ENCODE results near the gene ZBED2. TPM values are rescaled to one million over a fixed set of nuclear protein-coding genes. Genes with fewer than 3 reads are reported as not detected.

Gene ZBED2
- total RNA-seq, 4 donors from 2014 or later = 0.49 to 1.9 (median 0.84) TPM; not detected in 1

GRCh38 chr3:111581403-111582119 is 13.6 kb downstream of the ZBED2 start:
- no peak for DNase-seq (ENCODE audit: low spot score in 2 of 2)
- no peak for TF ChIP-seq CTCF (IDR thresholded peaks at IDR 0.05)
- TF ChIP-seq POLR2A (IDR thresholded peaks at IDR 0.05) = no peak
- intact Hi-C loops (cut with DNase I; ENCODE audit: low total_unique reads) = loop anchor here (10.0 kb wide), 1 partner anchor 103 kb away; no protein-coding TSS in a partner anchor
- no peak overlapping the region for H3K4me3 ChIP-seq (ENCODE audit: low read depth, poor library complexity, severe bottlenecking)
- WGBS, 2 donors = 89 to 91% methylated on average over 2 of the region's 2 CpGs

GRCh38 chr3:111579495-111579894 is 15.7 kb downstream of the ZBED2 start:
- intact Hi-C loops (cut with DNase I; ENCODE audit: low total_unique reads) = no loop called here
- no peak overlapping the region for H3K4me3 ChIP-seq (ENCODE audit: low read depth, poor library complexity, severe bottlenecking)
- WGBS, 2 donors = 91 to 93% methylated on average over 5 of the region's 5 CpGs
- TF ChIP-seq CTCF (IDR thresholded peaks at IDR 0.05) = no peak
- no peak for TF ChIP-seq POLR2A (IDR thresholded peaks at IDR 0.05)
- DNase-seq (ENCODE audit: low spot score in 2 of 2) = no peak

GRCh38 chr3:111578867-111579266 is 16.3 kb downstream of the ZBED2 start:
- no peak for TF ChIP-seq POLR2A (IDR thresholded peaks at IDR 0.05)
- no peak for TF ChIP-seq CTCF (IDR thresholded peaks at IDR 0.05)
- intact Hi-C loops (cut with DNase I; ENCODE audit: low total_unique reads) = no loop called here
- DNase-seq (ENCODE audit: low spot score in 2 of 2) = no peak
- H3K4me3 ChIP-seq (ENCODE audit: low read depth, poor library complexity, severe bottlenecking) = no peak overlapping the region
- 83 to 91% methylated on average over 4 of the region's 4 CpGs for WGBS, 2 donors

- no peak overlapping the region for H3K4me3 ChIP-seq (ENCODE audit: low read depth, poor library complexity, severe bottlenecking)
- intact Hi-C loops (cut with DNase I; ENCODE audit: low total_unique reads) = no loop called here
- TF ChIP-seq POLR2A (IDR thresholded peaks at IDR 0.05) (no peak), CTCF (IDR thresholded peaks at IDR 0.05) (no peak)
- WGBS, 2 donors = 76 to 78% methylated on average over 4 of the region's 4 CpGs
- DNase-seq (ENCODE audit: low spot score in 2 of 2) = no peak
Measured at GRCh38 chr3:111577798-111578685, 17.1 kb downstream of the ZBED2 start.

- TF ChIP-seq POLR2A (IDR thresholded peaks at IDR 0.05) = no peak
- TF ChIP-seq CTCF (IDR thresholded peaks at IDR 0.05) = no peak
- intact Hi-C loops (cut with DNase I; ENCODE audit: low total_unique reads) = no loop called here
- H3K4me3 ChIP-seq (ENCODE audit: low read depth, poor library complexity, severe bottlenecking) = no peak overlapping the region
- WGBS, 2 donors = 24 to 44% methylated on average over 1 of the region's 1 CpG
- DNase-seq (ENCODE audit: low spot score in 2 of 2) = no peak
Measured at GRCh38 chr3:111577113-111577512, 18.0 kb downstream of the ZBED2 start.

Data from lower leg skin (tissue), 4 donors.